Upper lobe of left lung (tissue), 6 donors: ENCODE results near the gene TMEM132D. TPM values are rescaled to one million over a fixed set of nuclear protein-coding genes. Genes with fewer than 3 reads are reported as not detected.

Source experiments
- ATAC-seq, 2 donors: fragments of 200-7000 bp; cut with Tn5 transposase; one replicate each; pipeline ENCODE4 v1.9.1; 2022; ENCODE audit warnings: mild to moderate bottlenecking in 2 of 2, moderate library complexity in 2 of 2; ENCODE audit not compliant: low FRiP score in 2 of 2
- DNase-seq, 2 donors: peaks; one replicate each; pipeline ENCODE4 v3.0.0-alpha.2; 2019 to 2020
- H3K27ac ChIP-seq, 4 donors: fragments of 200-600 bp; sonication (generic); one replicate each; pipeline ENCODE4 v1.5.1; 2016 to 2019
- H3K27me3 ChIP-seq, 4 donors: fragments of 200-600 bp; sonication (generic); one replicate each; pipeline ENCODE4 v1.5.1; 2017 to 2019
- H3K36me3 ChIP-seq, 4 donors: fragments of 200-600 bp; sonication (generic); one replicate each; pipeline ENCODE4 v1.5.1; 2016 to 2019
- H3K4me1 ChIP-seq, 4 donors: fragments of 200-600 bp; sonication (generic); one replicate each; pipeline ENCODE4 v1.5.1; 2018 to 2019
- H3K4me3 ChIP-seq, 4 donors: fragments of 200-600 bp; sonication (generic); one replicate each; pipeline ENCODE4 v1.5.1; 2017 to 2019; ENCODE audit warnings: mild to moderate bottlenecking in 2 of 4, moderate library complexity in 1 of 4
- H3K9me3 ChIP-seq, 4 donors: fragments of 200-600 bp; sonication (generic); one replicate each; pipeline ENCODE4 v1.5.1; 2018 to 2019
- CTCF ChIP-seq, 6 experiments: fragments of 450-650 bp in 4 of 6; fragments of 200-600 bp in 2 of 6; sonication (generic) in 2 of 6; IDR thresholded peaks; one replicate each; pipeline ENCODE4 v1.5.1; 2016 to 2019; ENCODE audit warnings: antibody characterized with exemption in 6 of 6
- EP300 ChIP-seq, 4 donors: sonication (generic); formaldehyde crosslinking; IDR thresholded peaks; one replicate each; pipeline ENCODE4 v1.5.1; 2017; ENCODE audit warnings: antibody characterized with exemption in 4 of 4, control low read depth in 2 of 4
- POLR2A ChIP-seq, 4 donors: fragments of 450-650 bp; IDR thresholded peaks; one replicate each; pipeline ENCODE4 v1.5.1; 2016 to 2017; ENCODE audit warnings: antibody characterized with exemption in 4 of 4, mild to moderate bottlenecking in 2 of 4
- POLR2AphosphoS5 ChIP-seq, 2 donors: sonication (generic); formaldehyde crosslinking; IDR thresholded peaks; one replicate each; pipeline ENCODE4 v1.5.1; 2017; ENCODE audit warnings: antibody characterized with exemption in 2 of 2
- WGBS, 2 donors: methylation state at CpG; one replicate each; pipeline ENCODE4 v1.1.5; 2017 to 2018; 5-methylcytosine and 5-hydroxymethylcytosine counted together
- total RNA-seq, 6 donors: library from RNA; depleted of rRNA in 4 of 6; stranded (reverse); fragments of >200 nt in 4 of 6; gene quantifications; one replicate each; pipeline versions ENCODE4 v1.1.0 to v1.2.1, GENCODE V29; 2016 to 2021
- donor health status: DM: no; HTN: no; CAD: no; lungs with moderate emphysema.
- donor health status: DM: no; HTN: yes; CAD: no; lungs with severe emphysema.

Gene TMEM132D
- total RNA-seq, 6 donors from 2014 or later, result 0.30 to 1.0 (median 0.79) TPM; not detected in 1

DNA sequence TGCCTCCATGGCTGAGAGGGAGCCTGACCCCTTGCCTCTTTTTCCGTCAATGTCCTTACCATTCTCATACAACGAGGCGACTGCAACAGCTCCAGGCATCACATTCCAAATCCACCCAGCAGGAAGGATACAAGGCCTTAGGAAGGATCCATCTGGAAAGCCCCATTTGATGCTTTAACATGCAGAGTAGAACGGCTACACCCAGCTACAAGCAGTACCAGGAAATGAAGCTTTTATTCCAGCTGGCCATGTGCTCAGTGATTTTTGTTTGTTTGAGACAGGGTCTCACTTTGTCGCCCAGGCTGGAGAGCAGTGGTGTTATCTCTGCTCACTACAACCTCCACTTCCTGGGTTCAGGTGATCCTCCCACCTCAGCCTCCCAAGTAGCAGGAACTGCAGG lies 124.8 kb downstream of the TMEM132D start:
- Histone ChIP-seq H3K4me3 (no peak overlapping the region), H3K27ac (no peak overlapping the region), H3K36me3 (no peaks in the 10 kb centered on the region), H3K4me1 (no peaks in the 10 kb centered on the region), H3K9me3 (peaks cover 0 to 3% (median 0%) of the 10 kb centered on the region in 4 donors), H3K27me3 (no peaks in the 10 kb centered on the region)
- ATAC-seq (no peak), DNase-seq (no peak)
- 81 to 87% methylated on average over 5 of the region's 5 CpGs for WGBS, 2 donors
- TF ChIP-seq POLR2A (IDR thresholded peaks at IDR 0.05) (no peak), EP300 (IDR thresholded peaks at IDR 0.05) (no peak)

- no peak overlapping the region for H3K4me3 ChIP-seq
- H3K9me3 ChIP-seq, result peaks cover 0 to 3% (median 0%) of the 10 kb centered on the region in 4 donors
- ATAC-seq (no peak), DNase-seq (no peak)
- no peaks in the 10 kb centered on the region for H3K4me1 ChIP-seq
- H3K27me3 ChIP-seq, result no peaks in the 10 kb centered on the region
- WGBS, 2 donors, result 59 to 63% methylated on average over 10 of the region's 10 CpGs
- no peak overlapping the region for H3K27ac ChIP-seq
- TF ChIP-seq POLR2A (IDR thresholded peaks at IDR 0.05) (no peak), EP300 (IDR thresholded peaks at IDR 0.05) (no peak), CTCF (IDR thresholded peaks at IDR 0.05) (no peak), POLR2AphosphoS5 (IDR thresholded peaks at IDR 0.05) (no peak)
- no peaks in the 10 kb centered on the region for H3K36me3 ChIP-seq
Measured at GRCh38 chr12:129776977-129777667, 126.7 kb downstream of the TMEM132D start.

DNA sequence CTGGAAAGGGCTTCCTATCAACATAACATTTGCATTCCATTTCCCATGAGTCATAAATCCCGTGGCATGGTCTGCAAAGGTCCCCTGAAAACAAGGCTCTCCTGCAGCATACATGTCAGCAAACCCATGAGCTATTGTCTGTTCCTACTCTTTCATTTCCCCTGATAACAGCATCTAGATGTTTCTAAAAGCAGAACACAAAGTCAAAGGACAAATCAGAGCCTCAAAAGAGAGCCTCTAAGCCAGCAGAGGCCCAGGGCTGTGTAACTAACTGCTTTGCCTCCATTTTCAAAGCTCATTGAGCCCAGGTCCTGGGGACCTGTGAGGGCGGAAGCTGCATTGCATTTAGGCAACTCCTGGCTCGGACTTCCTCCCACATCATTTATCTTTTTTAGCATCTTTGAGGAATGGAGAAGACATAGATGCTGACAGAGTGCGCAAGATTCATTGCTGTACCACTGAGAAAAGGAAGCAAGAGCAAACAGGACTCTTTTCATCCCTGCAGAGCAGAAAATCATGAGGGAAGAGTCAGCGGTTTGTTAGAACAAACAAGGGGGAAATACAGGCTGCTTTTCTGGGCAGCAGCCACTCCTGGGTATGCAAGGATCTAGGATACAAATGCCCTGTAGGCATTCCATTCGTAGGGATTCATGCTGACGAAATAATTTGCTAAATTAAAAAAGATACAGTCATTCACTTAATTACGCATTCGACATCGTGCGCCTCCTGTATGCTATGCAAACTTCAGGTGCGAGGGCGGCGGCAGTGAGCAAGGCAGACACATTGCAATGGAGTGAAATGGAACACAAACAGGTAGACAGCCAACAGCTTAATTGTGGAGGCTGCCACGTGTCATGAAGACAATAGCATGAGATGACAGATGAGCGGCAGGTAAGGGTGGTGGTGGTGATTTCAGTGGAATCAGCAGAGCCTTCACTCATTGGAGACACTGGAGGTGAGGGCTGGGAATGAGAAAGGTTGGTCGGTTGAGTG lies 131.0 kb downstream of the TMEM132D start:
- no peaks in the 10 kb centered on the region for H3K36me3 ChIP-seq
- H3K9me3 ChIP-seq, result no peaks in the 10 kb centered on the region
- no peak for TF ChIP-seq POLR2A (IDR thresholded peaks at IDR 0.05)
- TF ChIP-seq CTCF (IDR thresholded peaks at IDR 0.05), result no peak
- no peak for TF ChIP-seq POLR2AphosphoS5 (IDR thresholded peaks at IDR 0.05)
- TF ChIP-seq EP300 (IDR thresholded peaks at IDR 0.05), result no peak
- no peak overlapping the region for H3K27ac ChIP-seq
- ATAC-seq (no peak), DNase-seq (no peak)
- H3K4me1 ChIP-seq, result no peaks in the 10 kb centered on the region
- H3K27me3 ChIP-seq, result no peaks in the 10 kb centered on the region
- 68 to 69% methylated on average over 17 of the region's 17 CpGs for WGBS, 2 donors
- no peak overlapping the region for H3K4me3 ChIP-seq

- no peaks in the 10 kb centered on the region for H3K36me3 ChIP-seq
- no peaks in the 10 kb centered on the region for H3K27me3 ChIP-seq
- no peak for TF ChIP-seq CTCF (IDR thresholded peaks at IDR 0.05)
- TF ChIP-seq POLR2A (IDR thresholded peaks at IDR 0.05), result no peak
- TF ChIP-seq POLR2AphosphoS5 (IDR thresholded peaks at IDR 0.05), result no peak
- TF ChIP-seq EP300 (IDR thresholded peaks at IDR 0.05), result no peak
- ATAC-seq, result no peak
- DNase-seq, result no peak
- 55 to 57% methylated on average over 4 of the region's 4 CpGs for WGBS, 2 donors
- H3K27ac ChIP-seq, result no peak overlapping the region
- H3K4me3 ChIP-seq, result no peak overlapping the region
- no peaks in the 10 kb centered on the region for H3K9me3 ChIP-seq
- no peaks in the 10 kb centered on the region for H3K4me1 ChIP-seq
Measured at GRCh38 chr12:129771238-129771637, 132.6 kb downstream of the TMEM132D start.

DNA sequence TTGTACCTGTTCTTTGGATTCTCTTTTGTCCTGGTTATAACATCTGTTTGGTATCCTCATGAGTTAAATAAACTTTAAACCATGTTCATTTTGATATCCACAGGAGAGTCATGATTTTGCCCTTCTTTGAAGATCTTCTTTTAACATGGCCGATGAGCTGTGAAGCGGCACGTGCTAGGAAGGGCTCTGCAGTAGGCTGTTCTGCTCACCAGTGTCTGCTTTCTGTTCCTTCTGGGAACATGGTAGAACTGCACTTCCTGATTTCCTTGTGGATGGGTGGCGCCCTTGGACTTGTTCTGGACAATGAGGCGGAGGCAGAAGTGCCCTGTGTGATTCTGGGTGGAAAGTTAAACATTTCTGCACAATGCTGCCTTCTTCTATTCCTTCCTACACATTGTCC lies 138.1 kb downstream of the TMEM132D start:
- TF ChIP-seq EP300 (IDR thresholded peaks at IDR 0.05) (no peak), POLR2AphosphoS5 (IDR thresholded peaks at IDR 0.05) (no peak), CTCF (IDR thresholded peaks at IDR 0.05) (no peak), POLR2A (IDR thresholded peaks at IDR 0.05) (no peak)
- Histone ChIP-seq H3K27ac (no peak overlapping the region), H3K9me3 (peaks cover 0 to 8% (median 3%) of the 10 kb centered on the region in 4 donors), H3K4me3 (no peak overlapping the region), H3K4me1 (no peaks in the 10 kb centered on the region), H3K36me3 (no peaks in the 10 kb centered on the region), H3K27me3 (no peaks in the 10 kb centered on the region)
- WGBS, 2 donors, result 69 to 71% methylated on average over 5 of the region's 5 CpGs
- ATAC-seq (no peak), DNase-seq (no peak)
